Gastroesophageal sphincter (tissue), 4 donors: ENCODE measurements around the gene OIT3. TPM values are rescaled to one million over a fixed set of nuclear protein-coding genes. Genes with fewer than 3 reads are reported as not detected.

ENCODE experiments used
- ATAC-seq: fragments of 150-250 bp; one replicate; pipeline ENCODE4 v1.9.1; 2016; ENCODE audit warnings: mild to moderate bottlenecking, moderate library complexity
- H3K27ac ChIP-seq, 4 donors: fragments of 200-600 bp; sonication (generic) in 3 of 4; 1 replicate in 3 of 4; 2 replicates in 1 of 4; pipeline ENCODE4 v1.5.1; 2016 to 2019
- H3K27me3 ChIP-seq: fragments of 200-600 bp; sonication (generic); one replicate; pipeline ENCODE4 v1.5.1; 2019
- H3K36me3 ChIP-seq, 2 donors: fragments of 200-600 bp; sonication (generic); one replicate each; pipeline ENCODE4 v1.5.1; 2019; ENCODE audit warnings: control low read depth in 1 of 2
- H3K4me1 ChIP-seq, 3 donors: fragments of 200-600 bp; sonication (generic); 1 replicate in 2 of 3; 2 replicates in 1 of 3; pipeline ENCODE4 v1.5.1; 2016 to 2019; ENCODE audit warnings: control low read depth in 2 of 3
- H3K4me3 ChIP-seq, 2 donors: fragments of 200-600 bp; sonication (generic); one replicate each; pipeline ENCODE4 v1.5.1; 2019; ENCODE audit warnings: mild to moderate bottlenecking in 1 of 2, moderate library complexity in 1 of 2
- H3K9me3 ChIP-seq, 3 donors: fragments of 200-600 bp; sonication (generic); one replicate each; pipeline ENCODE4 v1.5.1; 2017 to 2019; ENCODE audit warnings: control low read depth in 2 of 3
- EP300 ChIP-seq: sonication (generic); formaldehyde crosslinking; IDR thresholded peaks from one replicate; pipeline ENCODE4 v1.6.1; 2017; ENCODE audit warnings: antibody characterized with exemption, mild to moderate bottlenecking
- POLR2A ChIP-seq, 2 donors: fragments of 450-650 bp; IDR thresholded peaks; one replicate each; pipeline ENCODE4 v1.6.1; 2017; ENCODE audit warnings: antibody characterized with exemption in 2 of 2, mild to moderate bottlenecking in 2 of 2, moderate library complexity in 1 of 2
- POLR2AphosphoS5 ChIP-seq: sonication (generic); formaldehyde crosslinking; IDR thresholded peaks from one replicate; pipeline ENCODE4 v1.6.1; 2017; ENCODE audit warnings: antibody characterized with exemption
- WGBS, 2 donors: methylation state at CpG; one replicate each; pipeline ENCODE4 v1.1.5; 2018; ENCODE audit warnings: low coverage in 1 of 2; 5-methylcytosine and 5-hydroxymethylcytosine counted together
- total RNA-seq, 4 donors: library from RNA; depleted of rRNA; stranded (reverse); fragments of >200 nt; gene quantifications; one replicate each; pipeline ENCODE4 v1.1.0, GENCODE V29; 2016
- TF ChIP-seq, protein P1 (sequence below), 4 experiments: fragments of 200-600 bp in 2 of 4; fragments of 450-650 bp in 2 of 4; sonication (generic) in 1 of 4; IDR thresholded peaks; one replicate each; pipeline ENCODE4 v1.5.1; 2017 to 2019; ENCODE audit warnings: antibody characterized with exemption in 4 of 4, mild to moderate bottlenecking in 2 of 4, moderate library complexity in 2 of 4

Gene OIT3
- total RNA-seq, 4 donors from 2014 or later: 0.12 to 0.40 TPM; not detected in 2

GRCh38 chr10:72888151-72888638, 5.3 kb upstream of the OIT3 start:
- H3K27ac ChIP-seq: no peak overlapping the region
- no peaks in the 10 kb centered on the region for H3K9me3 ChIP-seq
- ATAC-seq: no peak
- no peaks in the 10 kb centered on the region for H3K27me3 ChIP-seq
- WGBS, 2 donors: 83 to 100% methylated on average over 5 to 7 of the region's 7 CpGs
- peaks cover 0 to 47% of the 10 kb centered on the region in 2 donors for H3K36me3 ChIP-seq
- no peaks in the 10 kb centered on the region for H3K4me1 ChIP-seq
- TF ChIP-seq POLR2A (IDR thresholded peaks at IDR 0.05): no peak
- TF ChIP-seq, protein P1, sequence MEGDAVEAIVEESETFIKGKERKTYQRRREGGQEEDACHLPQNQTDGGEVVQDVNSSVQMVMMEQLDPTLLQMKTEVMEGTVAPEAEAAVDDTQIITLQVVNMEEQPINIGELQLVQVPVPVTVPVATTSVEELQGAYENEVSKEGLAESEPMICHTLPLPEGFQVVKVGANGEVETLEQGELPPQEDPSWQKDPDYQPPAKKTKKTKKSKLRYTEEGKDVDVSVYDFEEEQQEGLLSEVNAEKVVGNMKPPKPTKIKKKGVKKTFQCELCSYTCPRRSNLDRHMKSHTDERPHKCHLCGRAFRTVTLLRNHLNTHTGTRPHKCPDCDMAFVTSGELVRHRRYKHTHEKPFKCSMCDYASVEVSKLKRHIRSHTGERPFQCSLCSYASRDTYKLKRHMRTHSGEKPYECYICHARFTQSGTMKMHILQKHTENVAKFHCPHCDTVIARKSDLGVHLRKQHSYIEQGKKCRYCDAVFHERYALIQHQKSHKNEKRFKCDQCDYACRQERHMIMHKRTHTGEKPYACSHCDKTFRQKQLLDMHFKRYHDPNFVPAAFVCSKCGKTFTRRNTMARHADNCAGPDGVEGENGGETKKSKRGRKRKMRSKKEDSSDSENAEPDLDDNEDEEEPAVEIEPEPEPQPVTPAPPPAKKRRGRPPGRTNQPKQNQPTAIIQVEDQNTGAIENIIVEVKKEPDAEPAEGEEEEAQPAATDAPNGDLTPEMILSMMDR (IDR thresholded peaks at IDR 0.05): no peak
- no peak for TF ChIP-seq EP300
- TF ChIP-seq POLR2AphosphoS5: no peak
- H3K4me3 ChIP-seq: no peak overlapping the region

- Histone ChIP-seq H3K27ac (no peak overlapping the region), H3K27me3 (no peaks in the 10 kb centered on the region), H3K9me3 (no peaks in the 10 kb centered on the region), H3K4me3 (no peak overlapping the region), H3K36me3 (peaks cover 0 to 41% of the 10 kb centered on the region in 2 donors), H3K4me1 (no peaks in the 10 kb centered on the region)
- 32 to 44% methylated on average over 6 of the region's 6 CpGs for WGBS, 2 donors
- TF ChIP-seq, protein P1 (IDR thresholded peaks at IDR 0.05): no peak
- no peak for TF ChIP-seq EP300
- TF ChIP-seq POLR2AphosphoS5: no peak
- no peak for TF ChIP-seq POLR2A (IDR thresholded peaks at IDR 0.05)
- ATAC-seq: no peak
Observed at GRCh38 chr10:72889391-72889831, 4.1 kb upstream of the OIT3 start.

GRCh38 chr10:72890086-72890485, 3.5 kb upstream of the OIT3 start:
- no peaks in the 10 kb centered on the region for H3K9me3 ChIP-seq
- 81 to 83% methylated on average over 2 of the region's 2 CpGs for WGBS, 2 donors
- TF ChIP-seq POLR2AphosphoS5 (no peak), EP300 (no peak), POLR2A (IDR thresholded peaks at IDR 0.05) (no peak)
- TF ChIP-seq, protein P1 (IDR thresholded peaks at IDR 0.05): no peak
- H3K27me3 ChIP-seq: peaks cover under 1% of the 10 kb centered on the region
- H3K36me3 ChIP-seq: peaks cover 0 to 37% of the 10 kb centered on the region in 2 donors
- H3K27ac ChIP-seq: no peak overlapping the region
- no peak for ATAC-seq
- H3K4me3 ChIP-seq: no peak overlapping the region
- H3K4me1 ChIP-seq: no peaks in the 10 kb centered on the region

GRCh38 chr10:72895236-72895850, 1.8 kb downstream of the OIT3 start:
- Histone ChIP-seq H3K4me1 (no peaks in the 10 kb centered on the region), H3K4me3 (no peak overlapping the region), H3K27me3 (peaks cover 8% of the 10 kb centered on the region), H3K36me3 (no peaks in the 10 kb centered on the region), H3K27ac (no peak overlapping the region), H3K9me3 (no peaks in the 10 kb centered on the region)
- ATAC-seq: no peak
- WGBS, 2 donors: 53 to 65% methylated on average over 5 to 9 of the region's 11 CpGs
- TF ChIP-seq EP300 (no peak), POLR2A (IDR thresholded peaks at IDR 0.05) (no peak), POLR2AphosphoS5 (no peak)
- TF ChIP-seq, protein P1 (IDR thresholded peaks at IDR 0.05): no peak

- no peak for TF ChIP-seq EP300
- no peak for TF ChIP-seq POLR2A (IDR thresholded peaks at IDR 0.05)
- TF ChIP-seq, protein P1 (IDR thresholded peaks at IDR 0.05): no peak
- no peak for TF ChIP-seq POLR2AphosphoS5
- 98 to 100% methylated on average over 1 to 5 of the region's 10 CpGs for WGBS, 2 donors
Observed at GRCh38 chr10:72898616-72899015, 5.1 kb downstream of the OIT3 start.

More at GRCh38 chr10:72898616-72899015, 5.1 kb downstream of the OIT3 start:
- ATAC-seq: no peak
- no peak overlapping the region for H3K4me3 ChIP-seq
- no peak overlapping the region for H3K27ac ChIP-seq
- no peaks in the 10 kb centered on the region for H3K9me3 ChIP-seq
- H3K27me3 ChIP-seq: peaks cover 8% of the 10 kb centered on the region
- H3K36me3 ChIP-seq: no peaks in the 10 kb centered on the region
- H3K4me1 ChIP-seq: no peaks in the 10 kb centered on the region
